Measurements from ENCODE around the gene TMEM128.

DNA sequence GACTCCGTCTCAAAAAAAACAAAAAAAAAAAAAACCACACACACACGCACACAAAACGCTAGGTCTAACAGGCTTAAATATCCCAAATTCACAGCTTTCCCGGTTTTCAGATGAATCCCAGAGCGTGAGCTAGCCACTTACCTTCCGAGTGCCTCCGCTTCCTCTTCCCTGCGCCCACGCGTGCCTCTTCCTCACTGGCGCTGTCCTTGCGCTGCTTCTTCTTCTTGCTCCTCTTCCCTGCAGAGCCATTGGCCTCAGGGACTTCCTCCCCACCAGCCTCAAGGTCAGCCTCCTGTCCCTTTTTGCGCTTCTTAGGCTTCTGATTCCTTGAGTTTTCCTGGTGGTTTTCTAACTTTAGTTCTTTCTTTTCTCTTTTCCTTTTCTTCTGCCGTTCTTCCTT, 26.2 kb upstream of the TMEM128 start:
- TF ChIP-seq, protein P1, sequence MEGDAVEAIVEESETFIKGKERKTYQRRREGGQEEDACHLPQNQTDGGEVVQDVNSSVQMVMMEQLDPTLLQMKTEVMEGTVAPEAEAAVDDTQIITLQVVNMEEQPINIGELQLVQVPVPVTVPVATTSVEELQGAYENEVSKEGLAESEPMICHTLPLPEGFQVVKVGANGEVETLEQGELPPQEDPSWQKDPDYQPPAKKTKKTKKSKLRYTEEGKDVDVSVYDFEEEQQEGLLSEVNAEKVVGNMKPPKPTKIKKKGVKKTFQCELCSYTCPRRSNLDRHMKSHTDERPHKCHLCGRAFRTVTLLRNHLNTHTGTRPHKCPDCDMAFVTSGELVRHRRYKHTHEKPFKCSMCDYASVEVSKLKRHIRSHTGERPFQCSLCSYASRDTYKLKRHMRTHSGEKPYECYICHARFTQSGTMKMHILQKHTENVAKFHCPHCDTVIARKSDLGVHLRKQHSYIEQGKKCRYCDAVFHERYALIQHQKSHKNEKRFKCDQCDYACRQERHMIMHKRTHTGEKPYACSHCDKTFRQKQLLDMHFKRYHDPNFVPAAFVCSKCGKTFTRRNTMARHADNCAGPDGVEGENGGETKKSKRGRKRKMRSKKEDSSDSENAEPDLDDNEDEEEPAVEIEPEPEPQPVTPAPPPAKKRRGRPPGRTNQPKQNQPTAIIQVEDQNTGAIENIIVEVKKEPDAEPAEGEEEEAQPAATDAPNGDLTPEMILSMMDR (IDR thresholded peaks at IDR 0.05) = no peak
- TF ChIP-seq ZFX (IDR thresholded peaks at IDR 0.05; ENCODE audit: borderline replicate concordance) = no peak

All from 22Rv1 (cell line).